Keratinocyte (primary cell): Measurements from ENCODE around the gene FGFBP2.

ENCODE experiments used
- EZH2 ChIP-seq: IDR thresholded peaks from one replicate; pipeline ENCODE4 v1.6.1; 2012; ENCODE audit warnings: inconsistent platforms, mild to moderate bottlenecking, low read length, moderate library complexity
- TF ChIP-seq, protein P1 (sequence below), 3 experiments: IDR thresholded peaks in 1 of 3; conservative IDR thresholded peaks in 1 of 3; optimal IDR thresholded peaks in 1 of 3; 2 replicates in 2 of 3; 3 replicates in 1 of 3; pipeline versions ENCODE3 to v1.5.1; 2011; ENCODE audit warnings: low read length in 3 of 3, mild to moderate bottlenecking in 3 of 3, moderate library complexity in 2 of 3, control low read depth in 1 of 3, inconsistent platforms in 1 of 3; ENCODE audit not compliant: insufficient read depth in 2 of 3; ENCODE audit errors: extremely low read depth in 1 of 3

DNA sequence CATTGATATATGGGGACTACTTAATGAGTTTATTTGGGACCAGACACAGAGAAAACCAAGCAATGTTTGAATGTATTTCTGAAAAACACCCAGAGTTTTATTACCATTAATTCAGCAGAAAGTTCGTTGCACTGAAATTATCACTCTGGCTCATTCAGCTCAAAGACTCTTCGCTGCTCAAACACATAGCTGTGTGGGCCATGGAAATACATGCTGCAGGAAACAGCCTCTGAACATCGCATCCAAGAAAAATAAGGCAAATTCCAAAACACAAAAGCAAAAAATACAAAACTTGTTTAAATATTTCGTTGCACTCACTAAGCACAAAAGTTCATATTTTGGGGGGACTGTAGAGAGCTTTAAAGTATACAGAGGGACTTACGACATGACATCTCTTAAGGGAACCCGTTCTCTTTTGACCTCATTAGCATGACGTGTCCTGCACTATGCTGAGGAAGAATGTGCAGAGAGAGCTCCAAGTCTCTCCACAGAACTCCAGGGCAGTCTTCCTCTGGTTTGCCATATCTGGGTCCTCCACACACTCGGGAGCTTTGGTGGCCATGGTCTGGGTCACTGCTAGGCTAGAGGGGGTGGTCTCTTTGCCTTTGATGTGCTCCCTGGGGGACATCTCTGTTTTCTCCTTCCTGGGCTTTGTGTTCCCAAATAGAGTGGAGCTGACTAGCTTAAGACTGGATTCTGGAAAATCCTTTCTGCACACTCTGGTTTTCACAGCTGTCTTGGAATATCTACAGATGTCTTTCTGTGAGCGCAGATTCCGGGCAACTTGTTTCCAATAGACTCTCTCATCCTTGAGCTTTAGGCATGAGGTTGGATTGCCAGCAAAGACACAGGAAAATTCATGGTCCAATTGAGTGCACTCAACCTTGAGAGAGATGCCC is 27.2 kb downstream of the FGFBP2 start:
- TF ChIP-seq, protein P1, sequence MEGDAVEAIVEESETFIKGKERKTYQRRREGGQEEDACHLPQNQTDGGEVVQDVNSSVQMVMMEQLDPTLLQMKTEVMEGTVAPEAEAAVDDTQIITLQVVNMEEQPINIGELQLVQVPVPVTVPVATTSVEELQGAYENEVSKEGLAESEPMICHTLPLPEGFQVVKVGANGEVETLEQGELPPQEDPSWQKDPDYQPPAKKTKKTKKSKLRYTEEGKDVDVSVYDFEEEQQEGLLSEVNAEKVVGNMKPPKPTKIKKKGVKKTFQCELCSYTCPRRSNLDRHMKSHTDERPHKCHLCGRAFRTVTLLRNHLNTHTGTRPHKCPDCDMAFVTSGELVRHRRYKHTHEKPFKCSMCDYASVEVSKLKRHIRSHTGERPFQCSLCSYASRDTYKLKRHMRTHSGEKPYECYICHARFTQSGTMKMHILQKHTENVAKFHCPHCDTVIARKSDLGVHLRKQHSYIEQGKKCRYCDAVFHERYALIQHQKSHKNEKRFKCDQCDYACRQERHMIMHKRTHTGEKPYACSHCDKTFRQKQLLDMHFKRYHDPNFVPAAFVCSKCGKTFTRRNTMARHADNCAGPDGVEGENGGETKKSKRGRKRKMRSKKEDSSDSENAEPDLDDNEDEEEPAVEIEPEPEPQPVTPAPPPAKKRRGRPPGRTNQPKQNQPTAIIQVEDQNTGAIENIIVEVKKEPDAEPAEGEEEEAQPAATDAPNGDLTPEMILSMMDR (optimal IDR thresholded peaks at IDR 0.05 in 1 of 3, IDR thresholded peaks at IDR 0.05 in 1 of 3, conservative IDR thresholded peaks at IDR 0.05 in 1 of 3; ENCODE audit: extremely low read depth in 1 of 3, insufficient read depth in 2 of 3, low read length in 3 of 3), result no peak
- TF ChIP-seq EZH2, result no peak
